Loucy (cell line): ENCODE results near the gene CRHR1.

Source experiments
- EZH2phosphoT487 ChIP-seq: fragments of 200-600 bp; IDR thresholded peaks from 2 replicates; pipeline ENCODE4 v1.6.1; 2018; ENCODE audit warnings: antibody characterized with exemption, mild to moderate bottlenecking, moderate library complexity, borderline replicate concordance
- TF ChIP-seq, protein P1 (sequence below): fragments of 200-600 bp; sonication (generic); conservative IDR thresholded peaks from 2 replicates; pipeline ENCODE4 v1.5.1; 2014; ENCODE audit warnings: mild to moderate bottlenecking, antibody characterized with exemption, low read length

DNA sequence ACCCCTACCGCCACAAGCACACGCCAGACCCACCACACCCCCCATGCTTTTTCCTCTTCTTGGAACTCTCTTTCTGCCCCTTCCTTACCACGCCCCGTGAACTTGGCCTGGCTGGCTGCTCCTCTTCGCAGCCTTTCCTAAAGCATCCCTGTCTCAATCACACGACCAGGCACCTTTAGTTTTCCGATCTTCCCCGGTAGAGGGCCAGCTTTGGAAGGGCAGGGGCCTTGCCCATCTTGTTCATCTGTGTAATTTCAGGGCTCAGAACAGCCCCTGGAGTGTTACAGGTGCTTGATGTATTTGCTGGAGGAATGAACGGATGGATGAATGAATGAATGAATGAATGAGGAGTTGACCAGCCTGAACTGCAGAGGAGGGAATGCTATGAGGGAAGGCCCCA, 64.3 kb downstream of the CRHR1 start:
- TF ChIP-seq, protein P1, sequence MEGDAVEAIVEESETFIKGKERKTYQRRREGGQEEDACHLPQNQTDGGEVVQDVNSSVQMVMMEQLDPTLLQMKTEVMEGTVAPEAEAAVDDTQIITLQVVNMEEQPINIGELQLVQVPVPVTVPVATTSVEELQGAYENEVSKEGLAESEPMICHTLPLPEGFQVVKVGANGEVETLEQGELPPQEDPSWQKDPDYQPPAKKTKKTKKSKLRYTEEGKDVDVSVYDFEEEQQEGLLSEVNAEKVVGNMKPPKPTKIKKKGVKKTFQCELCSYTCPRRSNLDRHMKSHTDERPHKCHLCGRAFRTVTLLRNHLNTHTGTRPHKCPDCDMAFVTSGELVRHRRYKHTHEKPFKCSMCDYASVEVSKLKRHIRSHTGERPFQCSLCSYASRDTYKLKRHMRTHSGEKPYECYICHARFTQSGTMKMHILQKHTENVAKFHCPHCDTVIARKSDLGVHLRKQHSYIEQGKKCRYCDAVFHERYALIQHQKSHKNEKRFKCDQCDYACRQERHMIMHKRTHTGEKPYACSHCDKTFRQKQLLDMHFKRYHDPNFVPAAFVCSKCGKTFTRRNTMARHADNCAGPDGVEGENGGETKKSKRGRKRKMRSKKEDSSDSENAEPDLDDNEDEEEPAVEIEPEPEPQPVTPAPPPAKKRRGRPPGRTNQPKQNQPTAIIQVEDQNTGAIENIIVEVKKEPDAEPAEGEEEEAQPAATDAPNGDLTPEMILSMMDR = no peak
- no peak for TF ChIP-seq EZH2phosphoT487
